Mesenchymal stem cell (in vitro differentiated cells and primary cell): ENCODE results near the gene SGSM2.

ENCODE experiments used
- DNase-seq: peaks from one replicate; pipeline ENCODE4 v3.0.0-alpha.2; 2013
- H2AFZ ChIP-seq: one replicate; pipeline ENCODE4 v1.6.1; 2013; ENCODE audit warnings: low read depth, mild to moderate bottlenecking, control low read depth, inconsistent platforms, low read length, moderate library complexity
- H2AK5ac ChIP-seq: 2 replicates; pipeline ENCODE4 v1.6.1; 2013; ENCODE audit warnings: low read length, moderate library complexity, mild to moderate bottlenecking, inconsistent platforms; ENCODE audit not compliant: severe bottlenecking
- H2BK120ac ChIP-seq: one replicate; pipeline ENCODE4 v1.6.1; 2013; ENCODE audit warnings: low read depth, mild to moderate bottlenecking, inconsistent platforms, low read length, moderate library complexity
- H2BK12ac ChIP-seq, 2 experiments: one replicate each; pipeline ENCODE4 v1.6.1; 2013; ENCODE audit warnings: inconsistent platforms in 2 of 2, low read length in 2 of 2, mild to moderate bottlenecking in 2 of 2, moderate library complexity in 2 of 2, control low read depth in 1 of 2
- H2BK15ac ChIP-seq: one replicate; pipeline ENCODE4 v1.6.1; 2013; ENCODE audit warnings: mild to moderate bottlenecking, low read depth, inconsistent platforms; ENCODE audit not compliant: poor library complexity, severe bottlenecking
- H2BK5ac ChIP-seq: 2 replicates; pipeline ENCODE4 v1.6.1; 2013; ENCODE audit warnings: low read depth, mild to moderate bottlenecking, low read length, control low read depth, inconsistent platforms; ENCODE audit not compliant: poor library complexity, severe bottlenecking
- H3K14ac ChIP-seq, 2 experiments: one replicate each; pipeline ENCODE4 v1.6.1; 2013; ENCODE audit warnings: inconsistent platforms in 2 of 2, low read length in 2 of 2, control low read depth in 1 of 2, mild to moderate bottlenecking in 1 of 2, moderate library complexity in 1 of 2
- H3K18ac ChIP-seq, 2 experiments: one replicate each; pipeline ENCODE4 v1.6.1; 2013; ENCODE audit warnings: inconsistent platforms in 2 of 2, low read length in 2 of 2, control low read depth in 1 of 2, low read depth in 1 of 2, mild to moderate bottlenecking in 1 of 2
- H3K23ac ChIP-seq, 2 experiments: one replicate each; pipeline ENCODE4 v1.6.1; 2013; ENCODE audit warnings: inconsistent platforms in 2 of 2, low read length in 2 of 2, mild to moderate bottlenecking in 2 of 2, moderate library complexity in 2 of 2, control low read depth in 1 of 2
- H3K27ac ChIP-seq: 2 replicates; pipeline ENCODE4 v1.5.1; 2013; ENCODE audit warnings: mild to moderate bottlenecking, moderate library complexity, low read length, control low read depth, inconsistent platforms; ENCODE audit not compliant: poor library complexity, severe bottlenecking
- H3K27me3 ChIP-seq, 2 experiments: 2 replicates each; pipeline versions ENCODE4 v1.6.1 to v1.7.0; 2013; ENCODE audit warnings: low read length in 2 of 2, mild to moderate bottlenecking in 2 of 2, moderate library complexity in 2 of 2, control low read depth in 1 of 2, inconsistent platforms in 1 of 2; ENCODE audit not compliant: control insufficient read depth in 1 of 2, insufficient read depth in 1 of 2
- H3K36me3 ChIP-seq, 2 experiments: 2 replicates each; pipeline versions ENCODE4 v1.6.1 to v1.7.0; 2013; ENCODE audit warnings: low read length in 2 of 2, control low read depth in 1 of 2, inconsistent platforms in 1 of 2, low read depth in 1 of 2, mild to moderate bottlenecking in 1 of 2; ENCODE audit not compliant: insufficient read depth in 2 of 2, control insufficient read depth in 1 of 2
- H3K4ac ChIP-seq, 2 experiments: one replicate each; pipeline ENCODE4 v1.6.1; 2013; ENCODE audit warnings: inconsistent platforms in 2 of 2, low read length in 2 of 2, mild to moderate bottlenecking in 2 of 2, moderate library complexity in 2 of 2, control low read depth in 1 of 2, low read depth in 1 of 2
- H3K4me1 ChIP-seq: 2 replicates; pipeline ENCODE4 v1.6.1; 2013; ENCODE audit warnings: low read depth, low read length, control low read depth; ENCODE audit not compliant: control insufficient read depth, insufficient read depth
- H3K4me2 ChIP-seq: 2 replicates; pipeline ENCODE4 v1.6.1; 2013; ENCODE audit warnings: low read length, mild to moderate bottlenecking, inconsistent platforms; ENCODE audit not compliant: poor library complexity, severe bottlenecking
- H3K4me3 ChIP-seq, 2 experiments: 2 replicates each; pipeline versions ENCODE4 v1.5.1 to v1.7.0; 2013; ENCODE audit warnings: low read length in 2 of 2, mild to moderate bottlenecking in 2 of 2, control low read depth in 1 of 2, low read depth in 1 of 2; ENCODE audit not compliant: insufficient read depth in 1 of 2
- H3K79me1 ChIP-seq: replicated peaks from 2 replicates; pipeline ENCODE4 v1.6.1; 2013; ENCODE audit warnings: mild to moderate bottlenecking, control low read depth, low read length, inconsistent platforms; ENCODE audit not compliant: poor library complexity, severe bottlenecking
- H3K9ac ChIP-seq: 2 replicates; pipeline ENCODE4 v1.7.0; 2013; ENCODE audit warnings: mild to moderate bottlenecking, low read length, moderate library complexity
- H3K9me3 ChIP-seq: 2 replicates; pipeline ENCODE4 v1.7.0; 2013; ENCODE audit warnings: mild to moderate bottlenecking, low read length; ENCODE audit not compliant: control insufficient read depth
- H4K8ac ChIP-seq: one replicate; pipeline ENCODE4 v1.6.1; 2013; ENCODE audit warnings: inconsistent platforms, mild to moderate bottlenecking, low read length, moderate library complexity
- H4K91ac ChIP-seq: one replicate; pipeline ENCODE4 v1.6.1; 2013; ENCODE audit warnings: mild to moderate bottlenecking, low read length, inconsistent platforms
- WGBS: methylation state at CpG from one replicate; pipeline ENCODE4 v1.1.7; 2013; ENCODE audit warnings: mixed read lengths; 5-methylcytosine and 5-hydroxymethylcytosine counted together

The SGSM2 gene

GRCh38 chr17:2405247-2405926 is 68.1 kb downstream of the SGSM2 start:
- peak overlapping the region; percentile 59 for H4K8ac ChIP-seq
- no peak overlapping the region for H2BK120ac ChIP-seq
- no peak overlapping the region for H2BK15ac ChIP-seq
- 35% methylated on average over 9 of the region's 14 CpGs for WGBS
- H3K36me3 ChIP-seq: no peaks in the 10 kb centered on the region
- H3K9me3 ChIP-seq: no peaks in the 10 kb centered on the region
- H2BK5ac ChIP-seq: no peak overlapping the region
- no peak overlapping the region for H2AFZ ChIP-seq
- H3K18ac ChIP-seq: peak overlapping the region in 1 of 2 experiments; percentile 82
- H3K23ac ChIP-seq: no peak overlapping the region
- H3K4ac ChIP-seq: no peak overlapping the region
- H3K27ac ChIP-seq: peak overlapping the region; percentile 21
- no peak overlapping the region for H2AK5ac ChIP-seq
- no peak overlapping the region for H3K14ac ChIP-seq
- no peak overlapping the region for H3K4me2 ChIP-seq
- peaks cover 1% of the 10 kb centered on the region for H3K79me1 ChIP-seq
- H4K91ac ChIP-seq: peak overlapping the region; percentile 43
- peak overlapping the region in 1 of 2 experiments; percentile 59 for H3K4me3 ChIP-seq
- no peaks in the 10 kb centered on the region for H3K27me3 ChIP-seq
- peak overlapping the region; percentile 87 for H3K9ac ChIP-seq
- peak overlapping the region; percentile 12 to 49 for H2BK12ac ChIP-seq
- H3K4me1 ChIP-seq: peaks cover 25% of the 10 kb centered on the region
- DNase-seq: peak; percentile 95

GRCh38 chr17:2406271-2406902 is 69.1 kb downstream of the SGSM2 start:
- Histone ChIP-seq H3K9ac (peak overlapping the region; percentile 87), H4K8ac (peak overlapping the region; percentile 87), H3K27me3 (no peaks in the 10 kb centered on the region), H3K4me3 (peak overlapping the region in 1 of 2 experiments; percentile 39), H3K4me2 (peak overlapping the region; percentile 41), H3K9me3 (no peaks in the 10 kb centered on the region), H4K91ac (peak overlapping the region; percentile 95), H2BK5ac (no peak overlapping the region), H3K36me3 (peaks cover 6 to 7% of the 10 kb centered on the region in 2 experiments), H3K23ac (no peak overlapping the region), H3K27ac (peak overlapping the region; percentile 53), H2AK5ac (peak overlapping the region; percentile 68), H2BK12ac (peak overlapping the region; percentile 76 to 92), H3K18ac (peak overlapping the region; percentile 71 to 91), H2BK15ac (peak overlapping the region; percentile 99), H3K4me1 (peaks cover 25% of the 10 kb centered on the region), H2AFZ (no peak overlapping the region), H3K79me1 (peaks cover 5% of the 10 kb centered on the region), H3K4ac (peak overlapping the region; percentile 49 to 75), H3K14ac (peak overlapping the region in 1 of 2 experiments; percentile 44), H2BK120ac (peak overlapping the region; percentile 87)
- DNase-seq: no peak
- WGBS: 72% methylated on average over 8 of the region's 8 CpGs

GRCh38 chr17:2406903-2407790 is 69.8 kb downstream of the SGSM2 start:
- H3K36me3 ChIP-seq: peaks cover 6 to 7% of the 10 kb centered on the region in 2 experiments
- H2AK5ac ChIP-seq: peak overlapping the region; percentile 90
- H3K79me1 ChIP-seq: peaks cover 5% of the 10 kb centered on the region
- H4K91ac ChIP-seq: peak overlapping the region; percentile 67
- peak overlapping the region; percentile 53 for H3K27ac ChIP-seq
- DNase-seq: peak; percentile 97
- peak overlapping the region; percentile 72 to 98 for H3K18ac ChIP-seq
- no peaks in the 10 kb centered on the region for H3K9me3 ChIP-seq
- H2BK5ac ChIP-seq: no peak overlapping the region
- peak overlapping the region; percentile 19 for H2AFZ ChIP-seq
- H3K4me1 ChIP-seq: peaks cover 25% of the 10 kb centered on the region
- H4K8ac ChIP-seq: peak overlapping the region; percentile 87
- no peak overlapping the region for H3K23ac ChIP-seq
- H2BK15ac ChIP-seq: peak overlapping the region; percentile 36
- peak overlapping the region in 1 of 2 experiments; percentile 39 for H3K4me3 ChIP-seq
- H2BK12ac ChIP-seq: peak overlapping the region; percentile 33 to 98
- peak overlapping the region; percentile 87 for H3K9ac ChIP-seq
- H2BK120ac ChIP-seq: peak overlapping the region; percentile 87
- H3K4ac ChIP-seq: peak overlapping the region; percentile 73 to 97
- no peaks in the 10 kb centered on the region for H3K27me3 ChIP-seq
- H3K4me2 ChIP-seq: peak overlapping the region; percentile 41
- H3K14ac ChIP-seq: peak overlapping the region in 1 of 2 experiments; percentile 77
- WGBS: 23% methylated on average over 14 of the region's 15 CpGs
